HG03460 (cell line): Measurements from ENCODE around the gene NXPH4.

Experiments used
- ATAC-seq: cut with Tn5 transposase; IDR thresholded peaks from one replicate; pipeline ENCODE4 v1.9.1; 2021; ENCODE audit not compliant: unreplicated experiment

NXPH4 gene

DNA sequence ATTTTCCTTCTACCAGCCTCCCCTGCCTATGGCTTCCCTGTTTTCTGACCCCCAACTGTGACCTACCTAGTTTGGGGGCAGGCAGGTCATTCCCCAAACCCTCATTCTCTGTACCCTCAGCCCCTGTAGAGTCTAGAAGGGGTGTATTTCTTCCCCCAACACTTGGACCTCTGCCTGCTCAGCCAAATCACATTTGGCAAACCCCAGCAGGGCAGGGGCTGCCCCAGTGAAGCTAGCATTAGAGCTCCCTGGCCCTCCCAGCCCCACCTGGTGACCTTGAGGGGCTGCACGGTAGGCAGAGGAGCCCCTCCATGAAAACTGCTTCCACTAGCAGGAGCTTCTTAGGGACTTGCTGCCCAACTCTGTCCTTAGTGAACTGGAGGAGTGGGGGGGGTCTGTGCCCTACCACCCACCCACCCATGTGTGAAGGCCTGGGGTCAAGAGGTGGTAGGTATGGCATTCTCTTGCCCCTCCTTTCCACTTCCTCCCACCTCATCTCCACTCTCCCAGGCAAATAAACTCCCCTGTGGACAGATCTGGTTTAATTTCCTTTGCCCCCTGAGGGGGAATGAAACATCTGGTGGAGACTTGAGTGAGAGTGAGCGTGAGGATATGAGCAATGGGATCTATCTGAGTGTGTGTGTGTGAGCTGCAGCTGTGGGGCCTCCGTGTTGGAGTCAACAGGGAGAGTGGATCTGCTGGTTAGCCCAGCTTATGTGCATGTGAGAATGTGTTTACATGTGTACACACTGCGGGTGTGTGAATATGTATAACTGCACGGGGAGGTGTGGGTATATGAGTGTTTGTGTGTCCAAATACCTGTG is 1.6 kb downstream of the NXPH4 start:
- no peak for ATAC-seq

- ATAC-seq = no peak
These were observed 2.8 kb downstream of the NXPH4 start for GRCh38 chr12:57219205-57219992.

- no peak for ATAC-seq
These were observed 3.6 kb downstream of the NXPH4 start for GRCh38 chr12:57219993-57220754.

GRCh38 chr12:57220770-57221168 is 4.2 kb downstream of the NXPH4 start:
- no peak for ATAC-seq

DNA sequence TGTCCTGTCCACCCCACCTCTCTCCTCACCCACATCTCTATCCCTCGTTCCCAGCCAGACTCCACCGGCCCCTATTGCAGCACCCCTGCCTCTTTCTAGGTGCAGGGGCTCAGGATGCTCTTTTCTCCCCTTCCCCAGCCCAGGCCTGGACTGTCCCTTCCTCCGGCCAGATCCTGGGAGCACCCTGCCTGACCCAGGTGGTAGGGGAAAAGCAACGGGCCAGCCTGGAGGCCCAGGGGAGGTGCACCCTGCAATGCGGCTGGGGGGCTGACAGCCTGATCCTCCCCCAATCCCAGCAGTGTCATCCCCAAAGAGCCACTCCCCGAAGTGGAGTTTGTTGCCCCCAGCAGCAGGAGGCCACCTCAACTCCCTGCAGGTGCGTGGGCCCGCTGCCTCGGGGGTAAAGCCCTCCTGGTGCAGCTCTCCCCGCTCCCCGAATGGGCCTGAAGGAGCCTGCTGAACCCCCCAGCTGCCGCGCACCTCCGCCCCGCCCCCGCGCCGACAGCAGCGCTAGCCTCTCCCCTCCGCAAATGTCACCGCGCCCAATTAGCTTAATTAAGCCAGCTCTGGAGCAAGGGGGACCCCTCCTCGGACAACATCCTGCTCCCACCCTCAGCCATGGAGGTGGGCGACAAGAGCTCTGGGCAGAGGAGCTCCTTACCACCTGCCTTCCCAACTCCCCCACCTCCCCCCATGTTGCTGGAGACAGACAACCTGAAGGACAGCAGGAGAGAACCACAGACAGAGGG is 4.7 kb downstream of the NXPH4 start:
- no peak for ATAC-seq

DNA sequence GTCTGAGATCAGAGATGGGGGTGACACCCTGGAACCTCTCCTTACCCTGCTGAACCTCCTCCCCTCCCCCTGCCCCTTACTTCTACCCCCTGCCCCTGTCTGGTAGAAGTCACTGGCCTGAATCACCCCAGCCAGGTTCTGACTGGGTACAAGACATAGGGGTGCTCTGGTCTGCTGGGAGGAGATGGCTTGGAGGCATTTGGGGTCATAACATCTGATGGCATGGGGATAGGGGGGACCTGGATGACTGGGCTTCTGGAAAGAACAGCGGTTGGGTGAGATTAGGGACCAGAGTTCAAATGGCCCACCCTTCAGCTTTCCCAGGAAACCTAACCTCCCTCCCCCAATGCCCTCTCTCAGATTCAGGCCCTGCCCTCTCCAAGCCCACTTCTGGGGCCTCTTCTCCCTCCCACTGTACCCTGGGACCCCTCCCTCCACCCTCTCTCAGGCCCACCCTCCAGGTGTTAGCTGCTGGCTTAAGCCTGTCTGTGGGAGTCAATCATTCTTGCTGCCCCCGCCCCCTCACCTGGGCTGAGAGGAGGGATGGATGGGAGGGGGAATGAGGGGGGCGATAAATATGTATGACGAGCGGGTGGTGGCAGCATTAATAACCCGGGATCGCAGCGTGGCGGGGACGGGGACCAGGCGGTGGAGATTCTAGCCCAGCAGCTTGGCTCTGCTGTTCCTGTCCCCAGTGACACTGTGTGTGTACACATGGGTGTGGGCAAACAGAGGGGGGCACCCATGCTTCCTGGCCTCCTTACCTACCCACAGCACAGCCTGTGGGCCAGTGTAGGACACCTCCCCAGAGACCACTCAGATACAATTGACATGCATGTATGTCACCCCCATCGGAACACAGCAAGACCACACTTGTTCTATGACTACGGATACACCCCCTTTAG is 5.9 kb downstream of the NXPH4 start:
- ATAC-seq = no peak

GRCh38 chr12:57223191-57224165 is 6.9 kb downstream of the NXPH4 start:
- no peak for ATAC-seq

- ATAC-seq = no peak
These were observed 7.8 kb downstream of the NXPH4 start for GRCh38 chr12:57224278-57224972.

DNA sequence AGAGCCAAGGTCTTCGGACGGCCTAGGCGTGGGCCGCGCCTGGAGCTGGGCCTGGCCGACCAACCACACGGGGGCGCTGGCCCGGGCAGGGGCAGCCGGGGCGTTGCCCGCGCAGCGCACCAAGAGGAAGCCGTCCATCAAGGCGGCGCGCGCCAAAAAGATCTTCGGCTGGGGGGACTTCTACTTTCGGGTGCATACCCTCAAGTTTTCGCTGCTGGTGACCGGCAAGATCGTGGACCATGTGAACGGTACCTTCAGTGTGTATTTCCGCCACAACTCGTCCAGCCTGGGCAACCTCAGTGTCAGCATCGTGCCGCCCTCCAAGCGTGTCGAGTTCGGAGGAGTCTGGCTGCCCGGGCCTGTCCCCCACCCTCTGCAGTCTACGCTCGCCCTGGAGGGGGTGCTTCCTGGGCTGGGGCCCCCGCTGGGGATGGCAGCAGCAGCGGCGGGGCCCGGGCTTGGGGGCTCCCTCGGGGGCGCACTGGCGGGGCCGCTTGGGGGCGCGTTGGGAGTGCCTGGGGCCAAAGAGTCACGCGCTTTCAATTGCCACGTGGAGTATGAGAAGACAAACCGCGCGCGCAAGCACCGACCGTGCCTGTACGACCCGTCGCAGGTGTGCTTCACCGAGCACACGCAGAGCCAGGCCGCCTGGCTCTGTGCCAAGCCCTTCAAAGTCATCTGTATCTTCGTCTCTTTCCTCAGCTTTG is 8.5 kb downstream of the NXPH4 start:
- ATAC-seq = no peak

- ATAC-seq = no peak
These were observed 9.2 kb downstream of the NXPH4 start for GRCh38 chr12:57225680-57226210.

GRCh38 chr12:57226588-57227314 is 10.2 kb downstream of the NXPH4 start:
- ATAC-seq = no peak

- ATAC-seq = no peak
These were observed 10.9 kb downstream of the NXPH4 start for GRCh38 chr12:57227315-57228115.

- ATAC-seq = no peak
These were observed 12.5 kb downstream of the NXPH4 start for GRCh38 chr12:57229046-57229633.

- peak; percentile 59 for ATAC-seq
These were observed 13.2 kb downstream of the NXPH4 start, which contains the start of gene SHMT2 for GRCh38 chr12:57229634-57230380. Gene SHMT2 (plus strand): TSS chr12:57229711. CDS start chr12:57229779, 68 bp downstream.
